ENCODE data around the gene MIF4GD. TPM values are rescaled to one million over a fixed set of nuclear protein-coding genes. Genes with fewer than 3 reads are reported as not detected.
A peak's percentile ranks its signal among the peaks of the same experiment; 100 is the strongest.

The MIF4GD gene
- total and polyA plus RNA-seq, 8 donors = 10.6 to 17.6 (median 14.7) TPM

DNA sequence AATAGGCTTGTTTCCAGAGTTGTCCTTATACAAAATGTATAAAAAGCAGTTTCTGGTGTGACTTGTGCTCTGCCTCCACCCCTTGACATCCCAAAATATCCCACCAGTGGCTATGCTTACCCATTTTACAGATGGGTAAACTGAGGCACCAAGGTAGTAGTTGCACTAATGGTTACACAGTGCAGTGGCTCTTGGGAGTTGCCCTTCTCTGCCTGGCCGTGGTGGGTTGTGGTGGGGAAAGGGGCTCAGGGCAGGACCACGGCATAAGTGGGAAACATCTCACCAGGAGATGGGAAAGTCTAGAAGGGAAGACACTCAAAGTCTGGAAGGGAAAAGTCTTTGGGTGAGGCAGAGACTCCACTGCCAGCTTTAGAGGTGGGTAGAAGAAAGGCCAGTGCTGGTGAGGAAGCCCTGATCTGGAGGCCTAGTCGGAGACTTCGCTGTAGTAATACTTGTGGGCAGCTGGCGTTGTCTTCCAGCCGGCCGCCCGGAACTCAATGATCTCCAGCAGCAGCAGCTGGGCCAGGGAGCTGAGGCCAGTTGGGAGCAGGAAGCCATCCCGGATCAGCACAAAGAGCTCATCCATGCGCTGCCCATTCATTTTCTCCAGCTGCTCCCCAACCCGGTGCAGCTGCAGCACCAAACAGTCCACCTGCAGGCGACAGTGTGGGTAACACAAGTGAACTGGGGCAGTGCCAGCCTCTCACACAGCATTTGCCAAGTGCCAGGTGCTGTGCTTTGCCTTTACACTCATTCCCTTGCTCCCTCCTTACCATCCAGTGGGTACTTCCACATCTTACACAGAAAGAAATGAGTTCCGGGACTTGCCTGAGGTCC lies 4.5 kb downstream of the MIF4GD start:
- Histone ChIP-seq H3K36me3 (peaks cover 3 to 20% (median 4%) of the 10 kb centered on the region in 3 donors), H3K9me3 (no peaks in the 10 kb centered on the region), H3K27me3 (no peaks in the 10 kb centered on the region), H3K4me3 (no peak overlapping the region), H3K27ac (no peak overlapping the region), H3K4me1 (peaks cover 4 to 15% (median 4%) of the 10 kb centered on the region in 3 donors)
- 80 to 83% methylated on average over 13 of the region's 13 CpGs for WGBS, 2 donors
- no peak for ATAC-seq
- no peak for FAIRE-seq
- TF ChIP-seq, protein P1, sequence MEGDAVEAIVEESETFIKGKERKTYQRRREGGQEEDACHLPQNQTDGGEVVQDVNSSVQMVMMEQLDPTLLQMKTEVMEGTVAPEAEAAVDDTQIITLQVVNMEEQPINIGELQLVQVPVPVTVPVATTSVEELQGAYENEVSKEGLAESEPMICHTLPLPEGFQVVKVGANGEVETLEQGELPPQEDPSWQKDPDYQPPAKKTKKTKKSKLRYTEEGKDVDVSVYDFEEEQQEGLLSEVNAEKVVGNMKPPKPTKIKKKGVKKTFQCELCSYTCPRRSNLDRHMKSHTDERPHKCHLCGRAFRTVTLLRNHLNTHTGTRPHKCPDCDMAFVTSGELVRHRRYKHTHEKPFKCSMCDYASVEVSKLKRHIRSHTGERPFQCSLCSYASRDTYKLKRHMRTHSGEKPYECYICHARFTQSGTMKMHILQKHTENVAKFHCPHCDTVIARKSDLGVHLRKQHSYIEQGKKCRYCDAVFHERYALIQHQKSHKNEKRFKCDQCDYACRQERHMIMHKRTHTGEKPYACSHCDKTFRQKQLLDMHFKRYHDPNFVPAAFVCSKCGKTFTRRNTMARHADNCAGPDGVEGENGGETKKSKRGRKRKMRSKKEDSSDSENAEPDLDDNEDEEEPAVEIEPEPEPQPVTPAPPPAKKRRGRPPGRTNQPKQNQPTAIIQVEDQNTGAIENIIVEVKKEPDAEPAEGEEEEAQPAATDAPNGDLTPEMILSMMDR (IDR thresholded peaks at IDR 0.05) = no peak
- DNase-seq = no peak
- intact Hi-C loops (cut with DNase I) = no loop called here

DNA sequence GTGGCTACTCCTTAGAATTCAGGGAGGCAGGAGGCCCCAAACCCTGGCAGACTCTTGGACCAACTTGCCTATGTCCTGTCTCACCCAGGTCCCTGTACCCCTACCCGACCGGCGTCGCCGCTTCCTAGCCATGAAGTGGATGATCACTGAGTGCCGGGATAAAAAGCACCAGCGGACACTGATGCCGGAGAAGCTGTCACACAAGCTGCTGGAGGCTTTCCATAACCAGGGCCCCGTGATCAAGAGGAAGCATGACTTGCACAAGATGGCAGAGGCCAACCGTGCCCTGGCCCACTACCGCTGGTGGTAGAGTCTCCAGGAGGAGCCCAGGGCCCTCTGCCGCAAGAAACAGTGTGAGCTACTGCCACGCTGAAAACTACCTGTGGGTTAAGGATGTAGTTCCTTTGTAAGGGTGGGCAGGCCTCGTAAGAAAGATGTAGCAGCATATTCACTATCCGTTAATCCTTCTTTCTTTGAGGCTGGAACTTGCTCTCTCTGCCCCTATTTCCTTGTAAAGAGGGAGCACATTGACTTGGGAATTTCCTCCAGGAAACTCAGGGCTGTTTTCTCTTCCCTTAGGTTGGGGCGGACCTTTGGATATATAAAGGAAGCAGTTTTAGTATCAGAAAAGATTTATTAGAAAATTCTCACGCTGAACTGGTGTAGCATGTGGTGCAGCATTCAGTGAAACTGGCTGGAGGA lies 5.3 kb downstream of the MIF4GD start:
- FAIRE-seq (no peak), ATAC-seq (no peak), DNase-seq (no peak)
- 86 to 92% methylated on average over 17 of the region's 17 CpGs for WGBS, 2 donors
- intact Hi-C loops (cut with DNase I) = no loop called here
- Histone ChIP-seq H3K36me3 (peaks cover 3 to 20% (median 4%) of the 10 kb centered on the region in 3 donors), H3K4me1 (peaks cover 4 to 15% (median 4%) of the 10 kb centered on the region in 3 donors), H3K27ac (no peak overlapping the region), H3K9me3 (no peaks in the 10 kb centered on the region), H3K4me3 (no peak overlapping the region), H3K27me3 (no peaks in the 10 kb centered on the region)
- TF ChIP-seq, protein P1 (IDR thresholded peaks at IDR 0.05) = no peak

DNA sequence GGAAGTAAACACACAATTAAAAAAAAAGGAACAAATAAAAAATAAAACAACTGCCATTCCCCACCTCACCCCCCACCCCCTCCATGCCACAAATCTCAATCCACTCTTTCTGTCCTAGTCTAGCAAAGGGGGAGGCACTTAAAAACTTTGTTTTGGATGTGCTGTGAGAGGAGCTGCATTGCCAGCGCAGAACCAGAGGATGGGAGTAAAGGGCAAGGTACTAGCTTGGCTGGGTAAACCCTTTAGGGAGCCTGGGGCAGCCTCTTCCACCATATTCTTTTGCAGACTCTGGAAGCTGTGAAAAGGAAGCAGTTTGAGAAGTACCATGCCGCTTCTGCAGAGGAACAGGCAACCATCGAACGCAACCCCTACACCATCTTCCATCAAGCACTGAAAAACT lies 8.0 kb downstream of the MIF4GD start:
- H3K27ac ChIP-seq = no peak overlapping the region
- TF ChIP-seq, protein P1 (IDR thresholded peaks at IDR 0.05) = no peak
- no peaks in the 10 kb centered on the region for H3K27me3 ChIP-seq
- FAIRE-seq (no peak), DNase-seq (no peak), ATAC-seq (no peak)
- no peak overlapping the region for H3K4me3 ChIP-seq
- peaks cover 3 to 20% (median 4%) of the 10 kb centered on the region in 3 donors for H3K36me3 ChIP-seq
- WGBS, 2 donors = 91 to 100% methylated on average over 4 of the region's 4 CpGs
- intact Hi-C loops (cut with DNase I) = no loop called here
- H3K4me1 ChIP-seq = peaks cover 8 to 17% (median 10%) of the 10 kb centered on the region in 3 donors
- H3K9me3 ChIP-seq = no peaks in the 10 kb centered on the region

DNA sequence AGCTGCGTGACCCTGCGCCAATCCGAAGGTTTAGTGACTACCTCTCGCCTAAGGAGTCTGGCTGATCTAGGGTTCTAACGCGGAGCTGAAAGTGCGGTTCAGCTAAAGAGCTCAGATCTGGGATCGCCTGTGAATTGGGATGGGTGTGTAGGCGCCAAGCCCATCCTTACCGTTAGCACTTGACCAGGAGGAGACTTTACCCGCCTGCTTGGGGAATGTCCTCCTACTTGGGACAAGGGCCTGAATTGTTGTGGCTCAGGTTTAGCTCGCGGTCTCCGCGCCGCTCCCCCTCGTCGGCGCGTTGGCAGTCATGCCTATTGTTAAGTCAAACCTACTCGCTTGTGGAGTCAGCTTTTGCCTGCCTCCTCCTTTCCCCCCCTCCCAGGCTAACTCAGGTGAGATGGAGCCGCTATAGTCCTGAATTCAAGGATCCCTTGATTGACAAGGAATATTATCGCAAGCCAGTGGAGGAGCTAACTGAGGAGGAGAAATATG lies 8.9 kb downstream of the MIF4GD start:
- H3K4me1 ChIP-seq = peaks cover 8 to 17% (median 10%) of the 10 kb centered on the region in 3 donors
- peaks cover 3 to 20% (median 4%) of the 10 kb centered on the region in 3 donors for H3K36me3 ChIP-seq
- H3K27me3 ChIP-seq = no peaks in the 10 kb centered on the region
- WGBS, 2 donors = 0 to 1% methylated on average over 23 of the region's 23 CpGs
- ATAC-seq = peak in 3 of 4 donors; percentile 5 to 13 (median 10)
- DNase-seq = no peak
- intact Hi-C loops (cut with DNase I) = no loop called here
- H3K4me3 ChIP-seq = peak overlapping the region; percentile 98 to 100 (median 100)
- no peaks in the 10 kb centered on the region for H3K9me3 ChIP-seq
- TF ChIP-seq, protein P1 (IDR thresholded peaks at IDR 0.05) = no peak
- H3K27ac ChIP-seq = peak overlapping the region; percentile 96 to 99 (median 98)
- FAIRE-seq = no peak

Measured in pancreas (tissue), 10 donors.